Skeletal muscle satellite cell (primary cell): ENCODE data around the gene FADS6.

Source experiments
- H3K27me3 ChIP-seq: 2 replicates; pipeline ENCODE4 v1.7.0; 2013; ENCODE audit warnings: low read length; ENCODE audit not compliant: control insufficient read depth, insufficient read depth
- H3K36me3 ChIP-seq: 2 replicates; pipeline ENCODE4 v1.7.0; 2013; ENCODE audit warnings: mild to moderate bottlenecking, control low read depth, low read length; ENCODE audit not compliant: insufficient read depth
- H3K4me1 ChIP-seq: 2 replicates; pipeline ENCODE4 v1.7.0; 2013; ENCODE audit warnings: low read length; ENCODE audit not compliant: control insufficient read depth, insufficient read depth
- H3K4me2 ChIP-seq: 2 replicates; pipeline ENCODE4 v1.7.0; 2013; ENCODE audit warnings: mild to moderate bottlenecking, low read length
- H3K4me3 ChIP-seq: 2 replicates; pipeline ENCODE4 v1.7.0; 2013; ENCODE audit warnings: low read length
- H3K9ac ChIP-seq: 2 replicates; pipeline ENCODE4 v1.7.0; 2013; ENCODE audit warnings: mild to moderate bottlenecking, low read depth, low read length, moderate library complexity
- H3K9me3 ChIP-seq: replicated peaks from 2 replicates; pipeline ENCODE4 v1.7.0; 2013; ENCODE audit warnings: mild to moderate bottlenecking, control low read depth, low read length

The FADS6 gene

GRCh38 chr17:74903034-74903433 lies 9.6 kb upstream of the FADS6 start:
- Histone ChIP-seq H3K9me3 (no peaks in the 10 kb centered on the region), H3K9ac (no peak overlapping the region), H3K4me2 (no peak overlapping the region), H3K4me3 (no peak overlapping the region), H3K36me3 (no peaks in the 10 kb centered on the region), H3K4me1 (no peaks in the 10 kb centered on the region), H3K27me3 (peaks cover 50% of the 10 kb centered on the region)

- H3K36me3 ChIP-seq: no peaks in the 10 kb centered on the region
- H3K9me3 ChIP-seq: no peaks in the 10 kb centered on the region
- peaks cover 56% of the 10 kb centered on the region for H3K27me3 ChIP-seq
- H3K4me3 ChIP-seq: no peak overlapping the region
- no peaks in the 10 kb centered on the region for H3K4me1 ChIP-seq
- H3K4me2 ChIP-seq: no peak overlapping the region
- no peak overlapping the region for H3K9ac ChIP-seq
These were observed 8.1 kb upstream of the FADS6 start for GRCh38 chr17:74901353-74902135.

GRCh38 chr17:74900208-74900607 lies 6.8 kb upstream of the FADS6 start:
- Histone ChIP-seq H3K4me2 (no peak overlapping the region), H3K27me3 (peaks cover 65% of the 10 kb centered on the region), H3K9ac (no peak overlapping the region), H3K4me3 (no peak overlapping the region), H3K9me3 (no peaks in the 10 kb centered on the region), H3K4me1 (no peaks in the 10 kb centered on the region), H3K36me3 (no peaks in the 10 kb centered on the region)

- H3K4me1 ChIP-seq: no peaks in the 10 kb centered on the region
- H3K27me3 ChIP-seq: peaks cover 64% of the 10 kb centered on the region
- no peak overlapping the region for H3K4me2 ChIP-seq
- H3K9ac ChIP-seq: no peak overlapping the region
- H3K36me3 ChIP-seq: no peaks in the 10 kb centered on the region
- no peaks in the 10 kb centered on the region for H3K9me3 ChIP-seq
- H3K4me3 ChIP-seq: no peak overlapping the region
These were observed 5.0 kb upstream of the FADS6 start for GRCh38 chr17:74898376-74898946.

GRCh38 chr17:74893936-74894671 lies 671 bp upstream of the FADS6 start:
- Histone ChIP-seq H3K9me3 (no peaks in the 10 kb centered on the region), H3K4me2 (no peak overlapping the region), H3K9ac (no peak overlapping the region), H3K36me3 (no peaks in the 10 kb centered on the region), H3K4me3 (no peak overlapping the region), H3K4me1 (no peaks in the 10 kb centered on the region), H3K27me3 (peaks cover 77% of the 10 kb centered on the region)

- no peaks in the 10 kb centered on the region for H3K36me3 ChIP-seq
- H3K4me2 ChIP-seq: no peak overlapping the region
- no peak overlapping the region for H3K9ac ChIP-seq
- no peaks in the 10 kb centered on the region for H3K9me3 ChIP-seq
- peaks cover 83% of the 10 kb centered on the region for H3K27me3 ChIP-seq
- H3K4me1 ChIP-seq: no peaks in the 10 kb centered on the region
- H3K4me3 ChIP-seq: no peak overlapping the region
These were observed 1.2 kb downstream of the FADS6 start for GRCh38 chr17:74892013-74892841.

GRCh38 chr17:74890554-74890953 lies 2.9 kb downstream of the FADS6 start:
- Histone ChIP-seq H3K9me3 (no peaks in the 10 kb centered on the region), H3K4me3 (no peak overlapping the region), H3K27me3 (peaks cover 80% of the 10 kb centered on the region), H3K4me2 (no peak overlapping the region), H3K9ac (no peak overlapping the region), H3K36me3 (no peaks in the 10 kb centered on the region), H3K4me1 (no peaks in the 10 kb centered on the region)

GRCh38 chr17:74888469-74888868 lies 5.0 kb downstream of the FADS6 start:
- no peak overlapping the region for H3K4me3 ChIP-seq

GRCh38 chr17:74883241-74883745 lies 10.1 kb downstream of the FADS6 start:
- H3K9ac ChIP-seq: no peak overlapping the region
- no peaks in the 10 kb centered on the region for H3K9me3 ChIP-seq
- H3K4me3 ChIP-seq: no peak overlapping the region
- no peaks in the 10 kb centered on the region for H3K4me1 ChIP-seq
- peaks cover 55% of the 10 kb centered on the region for H3K27me3 ChIP-seq
- H3K4me2 ChIP-seq: no peak overlapping the region
- H3K36me3 ChIP-seq: no peaks in the 10 kb centered on the region

More at GRCh38 chr17:74888469-74888868, 5.0 kb downstream of the FADS6 start:
- H3K27me3 ChIP-seq: peaks cover 62% of the 10 kb centered on the region
- no peak overlapping the region for H3K4me2 ChIP-seq
- H3K9ac ChIP-seq: no peak overlapping the region
- no peaks in the 10 kb centered on the region for H3K9me3 ChIP-seq
- no peaks in the 10 kb centered on the region for H3K36me3 ChIP-seq
- no peaks in the 10 kb centered on the region for H3K4me1 ChIP-seq

- Histone ChIP-seq H3K9ac (no peak overlapping the region), H3K27me3 (peaks cover 57% of the 10 kb centered on the region), H3K4me1 (no peaks in the 10 kb centered on the region), H3K36me3 (no peaks in the 10 kb centered on the region), H3K9me3 (no peaks in the 10 kb centered on the region), H3K4me2 (no peak overlapping the region), H3K4me3 (no peak overlapping the region)
These were observed 10.8 kb downstream of the FADS6 start for GRCh38 chr17:74882517-74883240.
